DOHH2 (cell line): ENCODE data around the gene PALM2AKAP2.

Experiments used
- EZH2phosphoT487 ChIP-seq: fragments of 200-600 bp; sonication (generic); IDR thresholded peaks from 2 replicates; pipeline ENCODE4 v1.6.1; 2017; ENCODE audit warnings: borderline replicate concordance, mild to moderate bottlenecking, antibody characterized with exemption, low read length, moderate library complexity, mixed read lengths
- TF ChIP-seq, protein P1 (sequence below): fragments of 200-600 bp; sonication (generic); IDR thresholded peaks from one replicate; pipeline ENCODE4 v1.5.1; 2014; ENCODE audit warnings: antibody characterized with exemption, mild to moderate bottlenecking, low read depth, low read length; ENCODE audit not compliant: poor library complexity, severe bottlenecking

DNA sequence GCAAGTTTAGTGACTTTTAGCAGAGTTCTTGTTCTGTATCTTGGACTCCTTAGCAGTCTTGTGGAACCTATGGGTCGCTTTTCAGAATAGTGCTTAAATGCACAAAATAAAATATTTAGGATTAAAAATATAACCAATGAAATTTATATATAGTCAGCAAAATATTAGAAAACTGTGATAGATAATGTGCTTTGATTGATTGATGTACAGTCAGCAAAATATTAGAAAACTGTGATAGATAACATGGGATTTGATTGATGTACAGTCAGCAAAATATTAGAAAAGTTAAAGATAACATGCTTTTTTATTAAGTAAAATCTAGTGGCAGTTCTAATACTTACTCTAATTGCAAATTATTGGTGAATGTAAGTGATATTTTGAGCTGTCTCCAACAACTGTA is 16.1 kb downstream of the PALM2AKAP2 start:
- TF ChIP-seq, protein P1, sequence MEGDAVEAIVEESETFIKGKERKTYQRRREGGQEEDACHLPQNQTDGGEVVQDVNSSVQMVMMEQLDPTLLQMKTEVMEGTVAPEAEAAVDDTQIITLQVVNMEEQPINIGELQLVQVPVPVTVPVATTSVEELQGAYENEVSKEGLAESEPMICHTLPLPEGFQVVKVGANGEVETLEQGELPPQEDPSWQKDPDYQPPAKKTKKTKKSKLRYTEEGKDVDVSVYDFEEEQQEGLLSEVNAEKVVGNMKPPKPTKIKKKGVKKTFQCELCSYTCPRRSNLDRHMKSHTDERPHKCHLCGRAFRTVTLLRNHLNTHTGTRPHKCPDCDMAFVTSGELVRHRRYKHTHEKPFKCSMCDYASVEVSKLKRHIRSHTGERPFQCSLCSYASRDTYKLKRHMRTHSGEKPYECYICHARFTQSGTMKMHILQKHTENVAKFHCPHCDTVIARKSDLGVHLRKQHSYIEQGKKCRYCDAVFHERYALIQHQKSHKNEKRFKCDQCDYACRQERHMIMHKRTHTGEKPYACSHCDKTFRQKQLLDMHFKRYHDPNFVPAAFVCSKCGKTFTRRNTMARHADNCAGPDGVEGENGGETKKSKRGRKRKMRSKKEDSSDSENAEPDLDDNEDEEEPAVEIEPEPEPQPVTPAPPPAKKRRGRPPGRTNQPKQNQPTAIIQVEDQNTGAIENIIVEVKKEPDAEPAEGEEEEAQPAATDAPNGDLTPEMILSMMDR = no peak
- no peak for TF ChIP-seq EZH2phosphoT487
